ENCODE data around the gene FBXO41.

Gene FBXO41, protein sequence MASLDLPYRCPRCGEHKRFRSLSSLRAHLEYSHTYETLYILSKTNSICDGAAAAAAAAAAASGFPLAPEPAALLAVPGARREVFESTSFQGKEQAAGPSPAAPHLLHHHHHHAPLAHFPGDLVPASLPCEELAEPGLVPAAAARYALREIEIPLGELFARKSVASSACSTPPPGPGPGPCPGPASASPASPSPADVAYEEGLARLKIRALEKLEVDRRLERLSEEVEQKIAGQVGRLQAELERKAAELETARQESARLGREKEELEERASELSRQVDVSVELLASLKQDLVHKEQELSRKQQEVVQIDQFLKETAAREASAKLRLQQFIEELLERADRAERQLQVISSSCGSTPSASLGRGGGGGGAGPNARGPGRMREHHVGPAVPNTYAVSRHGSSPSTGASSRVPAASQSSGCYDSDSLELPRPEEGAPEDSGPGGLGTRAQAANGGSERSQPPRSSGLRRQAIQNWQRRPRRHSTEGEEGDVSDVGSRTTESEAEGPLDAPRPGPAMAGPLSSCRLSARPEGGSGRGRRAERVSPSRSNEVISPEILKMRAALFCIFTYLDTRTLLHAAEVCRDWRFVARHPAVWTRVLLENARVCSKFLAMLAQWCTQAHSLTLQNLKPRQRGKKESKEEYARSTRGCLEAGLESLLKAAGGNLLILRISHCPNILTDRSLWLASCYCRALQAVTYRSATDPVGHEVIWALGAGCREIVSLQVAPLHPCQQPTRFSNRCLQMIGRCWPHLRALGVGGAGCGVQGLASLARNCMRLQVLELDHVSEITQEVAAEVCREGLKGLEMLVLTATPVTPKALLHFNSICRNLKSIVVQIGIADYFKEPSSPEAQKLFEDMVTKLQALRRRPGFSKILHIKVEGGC

DNA sequence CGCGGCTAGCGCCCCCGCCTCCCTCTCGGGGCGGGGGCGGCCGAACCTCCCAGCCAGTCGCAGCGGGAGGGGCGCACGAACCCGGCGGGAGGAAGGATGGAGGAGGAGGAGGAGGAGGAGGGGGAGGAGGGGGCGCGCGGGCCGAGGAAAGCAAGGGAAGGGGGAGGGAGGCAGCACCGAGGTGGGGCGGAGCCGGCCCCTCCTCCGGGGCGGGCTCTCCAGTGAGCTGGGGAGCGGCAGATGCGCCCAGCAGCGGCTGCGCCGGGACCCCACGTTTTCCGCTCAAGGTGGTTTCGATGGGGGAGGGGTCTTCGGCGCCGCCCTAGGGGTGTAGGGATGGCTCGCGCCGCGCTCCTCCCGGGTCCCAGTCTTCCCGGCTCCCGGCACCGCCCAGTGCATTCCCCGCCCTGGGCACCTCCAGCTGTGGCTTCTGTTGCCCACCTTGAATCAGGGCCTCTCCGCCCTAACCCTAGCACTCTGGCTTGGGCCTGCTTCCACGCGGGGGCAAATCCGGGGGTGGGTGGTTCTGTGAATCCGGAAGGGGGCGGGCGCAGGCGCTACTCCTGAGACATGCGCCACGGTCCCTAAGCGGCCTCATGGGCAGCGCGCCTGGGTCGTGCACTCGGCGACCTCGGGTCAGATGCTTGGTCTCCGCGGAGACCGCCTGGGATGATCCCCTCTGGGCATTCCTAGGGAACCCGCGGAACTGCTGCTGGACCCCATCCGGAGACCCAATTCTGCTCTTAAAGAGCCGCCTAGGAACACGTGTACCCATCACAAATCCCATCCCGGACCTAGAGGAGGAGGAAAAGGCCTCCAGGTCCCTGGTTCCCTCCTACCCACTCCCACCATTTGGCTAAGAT is at the start of gene FBXO41:
FBXO41 (minus strand) TSS at position 183 of the 863 bp plus-strand sequence. CDS start 14,848 bp downstream, outside the sequence.
- Histone ChIP-seq H3K27ac (no peak within 1 kb of the TSS), H3K36me3 (replicated peaks) (no peaks in the 10 kb centered on the region), H3K4me3 (ENCODE audit: low read depth, low read length) (peak within 1 kb of the TSS; percentile 62), H3K27me3 (replicated peaks) (peaks cover 4% of the 10 kb centered on the region)
- TF ChIP-seq, protein P1, sequence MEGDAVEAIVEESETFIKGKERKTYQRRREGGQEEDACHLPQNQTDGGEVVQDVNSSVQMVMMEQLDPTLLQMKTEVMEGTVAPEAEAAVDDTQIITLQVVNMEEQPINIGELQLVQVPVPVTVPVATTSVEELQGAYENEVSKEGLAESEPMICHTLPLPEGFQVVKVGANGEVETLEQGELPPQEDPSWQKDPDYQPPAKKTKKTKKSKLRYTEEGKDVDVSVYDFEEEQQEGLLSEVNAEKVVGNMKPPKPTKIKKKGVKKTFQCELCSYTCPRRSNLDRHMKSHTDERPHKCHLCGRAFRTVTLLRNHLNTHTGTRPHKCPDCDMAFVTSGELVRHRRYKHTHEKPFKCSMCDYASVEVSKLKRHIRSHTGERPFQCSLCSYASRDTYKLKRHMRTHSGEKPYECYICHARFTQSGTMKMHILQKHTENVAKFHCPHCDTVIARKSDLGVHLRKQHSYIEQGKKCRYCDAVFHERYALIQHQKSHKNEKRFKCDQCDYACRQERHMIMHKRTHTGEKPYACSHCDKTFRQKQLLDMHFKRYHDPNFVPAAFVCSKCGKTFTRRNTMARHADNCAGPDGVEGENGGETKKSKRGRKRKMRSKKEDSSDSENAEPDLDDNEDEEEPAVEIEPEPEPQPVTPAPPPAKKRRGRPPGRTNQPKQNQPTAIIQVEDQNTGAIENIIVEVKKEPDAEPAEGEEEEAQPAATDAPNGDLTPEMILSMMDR (IDR thresholded peaks at IDR 0.05; ENCODE audit: low read depth, low read length, missing control alignments) = no peak
- no peak for DNase-seq
- in situ Hi-C loops (cut with HindIII; ENCODE audit: low pct_ligation_motif_present, low sequenced_read_pairs) = no loop called here

DNA sequence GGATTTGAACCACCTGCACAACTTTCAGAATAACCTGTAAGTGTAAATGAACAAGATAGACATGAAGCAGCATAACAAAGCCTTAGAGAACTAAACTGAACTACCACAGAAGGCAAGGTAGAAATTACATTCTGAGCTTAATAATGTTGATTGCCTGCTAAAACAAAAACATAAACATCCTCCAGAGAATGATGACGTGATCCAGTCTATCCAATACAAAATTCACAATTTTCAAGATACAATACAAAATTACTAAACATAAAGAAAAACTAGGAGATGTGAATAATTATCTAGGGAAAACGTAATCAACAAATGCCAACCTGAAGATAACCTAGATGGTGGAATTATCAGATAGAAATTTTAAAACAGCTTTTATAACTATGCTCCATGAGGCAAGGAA is 49.8 kb upstream of the FBXO41 start:
- TF ChIP-seq, protein P1 (IDR thresholded peaks at IDR 0.05; ENCODE audit: low read depth, low read length, missing control alignments) = no peak
- no peaks in the 10 kb centered on the region for H3K36me3 ChIP-seq (replicated peaks)
- no peak for DNase-seq
- no peak overlapping the region for H3K4me3 ChIP-seq (ENCODE audit: low read depth, low read length)
- no peak overlapping the region for H3K27ac ChIP-seq
- no peaks in the 10 kb centered on the region for H3K27me3 ChIP-seq (replicated peaks)
- in situ Hi-C loops (cut with HindIII; ENCODE audit: low pct_ligation_motif_present, low sequenced_read_pairs) = no loop called here

DNA sequence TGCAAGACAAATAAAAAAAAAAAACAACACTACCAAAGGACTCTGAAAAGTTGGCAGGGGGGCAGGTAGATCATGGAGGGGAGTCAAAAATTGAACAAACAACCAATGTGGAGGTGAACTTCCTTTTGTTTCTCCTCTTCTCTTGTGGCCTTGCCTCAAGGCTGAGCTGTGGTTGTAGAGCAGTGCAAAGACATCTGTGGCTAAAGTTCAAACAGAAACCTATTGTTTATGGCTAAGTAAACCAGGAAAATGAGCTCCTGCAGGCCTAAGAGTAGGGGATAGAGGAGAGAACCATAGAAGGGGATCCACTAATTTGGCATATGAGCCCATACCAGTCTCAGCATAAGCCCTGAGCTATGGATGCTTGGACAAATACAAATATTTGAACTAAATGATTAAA is 49.3 kb upstream of the FBXO41 start:
- Histone ChIP-seq H3K36me3 (replicated peaks) (no peaks in the 10 kb centered on the region), H3K27ac (no peak overlapping the region), H3K27me3 (replicated peaks) (no peaks in the 10 kb centered on the region), H3K4me3 (ENCODE audit: low read depth, low read length) (no peak overlapping the region)
- in situ Hi-C loops (cut with HindIII; ENCODE audit: low pct_ligation_motif_present, low sequenced_read_pairs) = no loop called here
- TF ChIP-seq, protein P1 (IDR thresholded peaks at IDR 0.05; ENCODE audit: low read depth, low read length, missing control alignments) = no peak
- DNase-seq = no peak

DNA sequence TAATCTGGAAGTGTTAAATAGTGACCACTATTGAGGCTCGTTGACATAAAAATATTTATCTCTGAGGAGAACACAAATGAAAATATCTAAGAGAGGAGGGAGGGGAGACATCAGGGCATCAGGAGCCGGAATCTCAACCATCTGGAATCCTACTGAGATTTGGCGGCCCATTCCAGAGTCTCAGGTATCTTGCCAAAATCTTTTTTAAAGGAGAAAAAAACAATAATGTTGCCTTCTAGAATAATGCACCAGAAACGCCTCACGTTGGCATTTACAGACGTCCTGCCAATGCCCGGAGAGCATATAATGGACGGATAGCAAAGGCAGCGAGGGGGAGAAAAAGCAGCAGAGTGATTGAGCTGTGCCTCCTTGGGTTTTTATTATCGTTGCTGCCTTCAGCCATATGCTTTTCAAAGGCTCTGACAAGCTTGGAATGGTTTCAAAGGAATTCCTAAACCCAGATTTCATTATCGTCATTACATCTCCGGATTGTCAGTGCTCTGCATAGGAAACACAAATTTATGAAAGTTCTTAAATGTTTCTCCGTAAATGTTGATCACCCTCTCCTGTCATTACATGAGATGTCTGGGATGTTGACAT is 39.9 kb upstream of the FBXO41 start:
- Histone ChIP-seq H3K27ac (no peak overlapping the region), H3K36me3 (replicated peaks) (no peaks in the 10 kb centered on the region), H3K27me3 (replicated peaks) (peaks cover 1% of the 10 kb centered on the region), H3K4me3 (ENCODE audit: low read depth, low read length) (no peak overlapping the region)
- DNase-seq = no peak
- TF ChIP-seq, protein P1 (IDR thresholded peaks at IDR 0.05; ENCODE audit: low read depth, low read length, missing control alignments) = no peak
- in situ Hi-C loops (cut with HindIII; ENCODE audit: low pct_ligation_motif_present, low sequenced_read_pairs) = no loop called here

DNA sequence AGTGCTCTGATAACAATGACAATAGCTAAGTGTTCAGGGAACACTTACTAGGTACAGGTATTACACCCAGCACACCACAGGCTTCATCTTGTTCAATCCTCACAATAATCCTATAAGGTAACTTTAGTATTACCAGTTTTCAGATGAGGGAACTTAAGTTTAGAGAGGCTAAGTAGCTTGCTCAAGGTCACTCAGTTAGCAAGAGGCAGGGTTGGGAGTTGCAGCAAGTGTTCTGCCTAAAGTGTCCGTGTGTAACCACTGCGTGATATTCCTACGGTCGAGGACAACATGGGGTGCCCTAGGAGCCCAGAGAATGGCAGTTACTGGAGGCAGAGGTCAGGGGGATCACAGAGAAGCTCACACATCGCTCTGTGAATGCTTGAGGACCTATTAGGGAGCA is 39.3 kb upstream of the FBXO41 start:
- in situ Hi-C loops (cut with HindIII; ENCODE audit: low pct_ligation_motif_present, low sequenced_read_pairs) = no loop called here
- no peak for DNase-seq
- H3K27ac ChIP-seq = no peak overlapping the region
- peaks cover 1% of the 10 kb centered on the region for H3K27me3 ChIP-seq (replicated peaks)
- TF ChIP-seq, protein P1 (IDR thresholded peaks at IDR 0.05; ENCODE audit: low read depth, low read length, missing control alignments) = no peak
- no peak overlapping the region for H3K4me3 ChIP-seq (ENCODE audit: low read depth, low read length)
- H3K36me3 ChIP-seq (replicated peaks) = no peaks in the 10 kb centered on the region
